ENCODE measurements around the gene REEP1.
A peak's percentile ranks its signal among the peaks of the same experiment; 100 is the strongest.

REEP1 gene

DNA sequence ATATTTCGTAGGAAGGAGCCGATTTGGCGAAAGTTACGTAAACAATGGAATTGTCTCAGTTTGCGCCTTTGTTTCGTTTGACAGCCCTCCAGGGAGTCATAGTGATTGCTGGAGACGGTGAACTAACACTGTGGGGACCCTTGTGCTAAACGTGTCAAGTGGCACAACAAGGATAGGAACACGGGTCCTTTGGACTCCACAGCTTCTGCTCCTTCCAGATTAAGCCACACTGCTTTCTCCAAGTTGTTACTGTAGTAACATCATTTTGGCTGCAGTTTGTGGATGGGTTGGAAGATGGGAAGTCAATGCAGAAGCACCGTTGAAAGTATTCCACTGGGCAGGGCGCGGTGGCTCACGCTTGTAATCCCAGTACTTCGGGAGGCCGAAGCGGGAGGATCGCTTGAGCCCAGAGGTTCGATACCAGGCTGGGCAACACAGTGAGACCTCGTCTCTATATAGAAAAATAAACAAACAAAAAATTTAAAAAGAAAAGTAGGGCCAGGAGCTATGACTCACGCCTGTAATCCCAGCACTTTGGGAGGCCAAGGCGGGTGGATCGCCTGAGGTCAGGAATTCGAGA, 141.5 kb downstream of the REEP1 start:
- no peak for DNase-seq (ENCODE audit: low spot score)

- peak; percentile 86 for DNase-seq (ENCODE audit: low spot score)
These were observed 142.2 kb downstream of the REEP1 start, which contains the start of gene IMMT for GRCh38 chr2:86195055-86195807. Gene IMMT (minus strand): TSS chr2:86195462. CDS start chr2:86195382, 80 bp downstream.

DNA sequence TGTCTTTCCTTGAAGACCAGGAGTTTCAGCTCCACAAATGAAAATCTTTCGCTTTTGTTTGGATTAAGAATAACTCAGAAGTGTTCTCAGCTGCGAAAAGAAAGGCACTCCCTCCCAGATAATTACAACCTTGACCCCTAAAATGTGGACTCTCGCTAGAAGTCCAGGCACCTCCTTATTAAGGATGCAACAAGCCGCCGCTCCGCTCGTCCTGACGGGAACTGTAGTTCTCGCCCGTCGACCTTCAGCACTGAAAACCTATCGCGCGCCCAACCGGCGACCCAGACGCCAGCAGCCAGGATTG, 142.7 kb downstream of the REEP1 start:
- peak; percentile 90 for DNase-seq (ENCODE audit: low spot score)

GRCh38 chr2:86193901-86194567, 143.4 kb downstream of the REEP1 start:
- DNase-seq (ENCODE audit: low spot score): no peak

DNA sequence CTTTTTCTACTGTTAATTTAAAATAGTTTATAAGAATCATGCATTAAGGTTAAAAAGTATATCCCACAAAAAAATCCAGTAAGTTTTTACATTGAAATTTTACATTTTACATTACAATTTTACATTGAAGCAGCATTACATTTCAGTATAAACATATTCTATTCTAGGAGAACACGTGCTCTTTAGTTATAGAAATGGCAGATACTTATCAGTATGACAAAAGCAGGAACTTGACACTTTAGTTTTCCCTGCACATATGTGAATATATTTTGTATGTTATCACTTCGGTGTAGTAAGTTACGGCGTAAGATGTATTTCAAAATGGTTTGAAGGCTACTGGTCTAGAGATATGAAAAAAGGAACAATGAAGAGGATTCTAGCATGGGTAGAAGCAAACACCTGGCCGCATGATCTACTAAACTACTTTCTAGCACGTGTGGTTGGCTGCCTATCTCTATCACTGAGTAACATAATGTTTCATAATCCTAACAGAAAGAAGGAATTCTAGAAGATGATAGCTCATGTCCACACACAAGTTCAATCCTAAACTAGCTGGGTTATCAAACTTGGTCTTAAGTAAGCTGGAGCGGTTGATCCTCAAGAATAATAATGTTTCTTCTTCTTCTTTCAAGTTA, 147.5 kb downstream of the REEP1 start:
- no peak for DNase-seq (ENCODE audit: low spot score)

DNA sequence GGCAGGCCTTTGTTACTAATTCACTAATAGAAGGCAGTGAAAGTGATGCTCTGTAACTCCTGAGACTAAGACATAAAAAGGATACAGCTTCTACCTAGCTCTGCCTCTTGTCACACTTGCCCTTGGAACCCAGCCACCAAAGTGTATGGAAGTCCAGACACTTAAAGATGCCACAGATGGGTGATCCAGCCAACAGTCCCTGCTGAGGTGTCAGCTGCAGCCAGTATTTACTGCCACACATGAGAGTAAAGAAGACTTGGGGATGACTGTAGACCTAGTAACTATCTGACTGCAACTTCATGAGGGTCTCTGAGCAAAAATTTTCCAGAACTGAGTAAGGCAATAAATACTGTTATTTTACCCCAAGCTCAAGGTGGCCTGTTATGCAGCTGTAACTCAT, 151.0 kb downstream of the REEP1 start:
- no peak for DNase-seq (ENCODE audit: low spot score)

- DNase-seq (ENCODE audit: low spot score): peak; percentile 83
These were observed 151.8 kb downstream of the REEP1 start for GRCh38 chr2:86185517-86186212.

GRCh38 chr2:86176597-86176996, 160.8 kb downstream of the REEP1 start:
- no peak for DNase-seq (ENCODE audit: low spot score)

GRCh38 chr2:86175828-86176227, 161.6 kb downstream of the REEP1 start:
- no peak for DNase-seq (ENCODE audit: low spot score)

- no peak for DNase-seq (ENCODE audit: low spot score)
These were observed 163.0 kb downstream of the REEP1 start for GRCh38 chr2:86174445-86174844.

- no peak for DNase-seq (ENCODE audit: low spot score)
These were observed 164.8 kb downstream of the REEP1 start for GRCh38 chr2:86172610-86173009.

DNA sequence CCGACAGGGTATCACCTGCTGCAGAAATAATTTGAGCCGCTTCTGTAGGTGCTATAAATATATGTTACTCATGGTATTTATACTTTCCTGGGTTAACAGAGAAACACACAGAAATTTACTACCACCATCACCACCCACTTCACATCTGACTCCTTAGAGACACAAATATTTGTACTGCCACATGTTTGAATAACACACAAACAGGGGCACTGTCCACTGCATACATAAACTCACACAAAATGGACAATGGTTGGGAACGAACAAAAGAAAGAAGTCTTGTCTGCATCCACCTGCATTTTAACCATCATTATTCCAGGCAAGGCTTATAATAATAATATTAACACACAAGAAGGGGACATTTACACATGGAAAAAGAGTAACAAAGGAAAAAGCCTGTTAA, 166.1 kb downstream of the REEP1 start:
- DNase-seq (ENCODE audit: low spot score): no peak

- DNase-seq (ENCODE audit: low spot score): no peak
These were observed 167.0 kb downstream of the REEP1 start for GRCh38 chr2:86170449-86170848.

Measured in CD4-positive, alpha-beta T cell treated with Interleukin-15 for 4 hours (primary cell).